GM19193 (cell line): ENCODE measurements around the gene TMEM107.

Source experiments
- POLR2A ChIP-seq: IDR thresholded peaks from 4 replicates; pipeline ENCODE4 v1.6.1; 2011; ENCODE audit not compliant: insufficient read depth, insufficient read length; ENCODE audit errors: extremely low read depth

TMEM107 gene

DNA sequence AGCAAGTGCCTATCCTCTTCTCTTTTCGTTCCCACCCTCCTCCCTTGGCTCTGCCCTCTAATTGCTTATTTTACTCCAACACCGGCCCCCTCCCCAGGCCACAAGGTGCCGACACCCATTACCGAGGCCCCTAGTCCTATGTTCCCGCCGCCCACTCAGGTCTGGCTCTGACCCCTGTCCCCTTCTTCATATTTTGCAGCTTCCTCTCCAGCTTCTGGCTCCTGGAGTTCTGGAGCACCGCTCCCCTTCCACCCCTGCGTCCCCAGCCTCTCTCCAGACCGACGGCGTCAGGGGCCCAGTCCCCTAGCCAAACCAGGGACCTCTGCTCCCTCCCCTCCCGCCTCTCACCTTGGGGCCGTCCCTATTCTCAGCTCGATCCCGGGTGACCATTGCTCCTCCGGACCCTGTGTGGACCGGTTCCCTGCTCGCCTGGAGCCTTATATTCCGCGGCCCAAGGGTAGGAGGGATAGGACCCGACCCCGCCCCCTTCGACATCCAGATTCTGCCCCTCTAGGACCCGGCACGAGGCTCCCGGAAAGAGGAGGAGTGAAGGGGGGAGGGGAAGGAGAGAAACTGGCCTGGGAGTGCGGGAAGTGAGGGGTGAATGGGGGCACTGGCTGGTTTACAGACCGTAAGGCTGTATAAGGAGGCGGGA lies 52.4 kb downstream of the TMEM107 start, which contains the start of gene HES7:
HES7 (minus strand) TSS at position 412 of the 655 bp plus-strand sequence; CDS start at position 390, 22 bp downstream.
- TF ChIP-seq POLR2A = no peak

GRCh38 chr17:8122924-8123694 lies 53.1 kb downstream of the TMEM107 start:
- TF ChIP-seq POLR2A = no peak
